Suprapubic skin (tissue), 4 donors: ENCODE data around the gene RPS6KC1. TPM values are rescaled to one million over a fixed set of nuclear protein-coding genes. Genes with fewer than 3 reads are reported as not detected.

Source experiments
- DNase-seq, 2 donors: peaks; one replicate each; pipeline ENCODE4 v3.0.0-alpha.2; 2019; ENCODE audit warnings: low spot score in 2 of 2
- H3K27ac ChIP-seq: fragments of 200-600 bp; sonication (generic); one replicate; pipeline ENCODE4 v1.5.1; 2019
- H3K27me3 ChIP-seq: fragments of 200-600 bp; sonication (generic); one replicate; pipeline ENCODE4 v1.5.1; 2019
- H3K36me3 ChIP-seq: fragments of 200-600 bp; sonication (generic); one replicate; pipeline ENCODE4 v1.5.1; 2019
- H3K4me1 ChIP-seq: fragments of 200-600 bp; sonication (generic); one replicate; pipeline ENCODE4 v1.5.1; 2019
- H3K4me3 ChIP-seq: fragments of 200-600 bp; sonication (generic); one replicate; pipeline ENCODE4 v1.5.1; 2019; ENCODE audit warnings: mild to moderate bottlenecking
- H3K9me3 ChIP-seq: fragments of 200-600 bp; sonication (generic); one replicate; pipeline ENCODE4 v1.5.1; 2019
- CTCF ChIP-seq, 2 donors: fragments of 200-600 bp in 1 of 2; fragments of 450-650 bp in 1 of 2; sonication (generic) in 1 of 2; IDR thresholded peaks; one replicate each; pipeline ENCODE4 v1.5.1; 2016 to 2019; ENCODE audit warnings: antibody characterized with exemption in 2 of 2, mild to moderate bottlenecking in 1 of 2, moderate library complexity in 1 of 2
- EP300 ChIP-seq: sonication (generic); formaldehyde crosslinking; IDR thresholded peaks from one replicate; pipeline ENCODE4 v1.6.1; 2017; ENCODE audit warnings: antibody characterized with exemption
- POLR2A ChIP-seq, 2 donors: fragments of 450-650 bp; IDR thresholded peaks; one replicate each; pipeline ENCODE4 v1.6.1; 2017; ENCODE audit warnings: antibody characterized with exemption in 2 of 2, mild to moderate bottlenecking in 2 of 2, moderate library complexity in 2 of 2
- POLR2AphosphoS5 ChIP-seq, 3 donors: sonication (generic); formaldehyde crosslinking; IDR thresholded peaks; one replicate each; pipeline ENCODE4 v1.6.1; 2017; ENCODE audit warnings: antibody characterized with exemption in 3 of 3
- WGBS: methylation state at CpG from one replicate; pipeline ENCODE4 v1.1.5; 2018; 5-methylcytosine and 5-hydroxymethylcytosine counted together
- total RNA-seq, 4 donors: library from RNA; depleted of rRNA; stranded (reverse); fragments of >200 nt; gene quantifications; one replicate each; pipeline ENCODE4 v1.1.0, GENCODE V29; 2016

RPS6KC1 gene
- total RNA-seq, 4 donors from 2014 or later = 9.3 to 18.3 (median 14.2) TPM

GRCh38 chr1:213065800-213066199 is 14.8 kb downstream of the RPS6KC1 start:
- H3K27ac ChIP-seq = no peak overlapping the region
- 95% methylated on average over 5 of the region's 5 CpGs for WGBS
- no peaks in the 10 kb centered on the region for H3K9me3 ChIP-seq
- no peaks in the 10 kb centered on the region for H3K4me1 ChIP-seq
- H3K36me3 ChIP-seq = no peaks in the 10 kb centered on the region
- DNase-seq = no peak
- H3K27me3 ChIP-seq = no peaks in the 10 kb centered on the region
- TF ChIP-seq CTCF (IDR thresholded peaks at IDR 0.05) = no peak
- TF ChIP-seq POLR2A (IDR thresholded peaks at IDR 0.05) = no peak
- TF ChIP-seq POLR2AphosphoS5 (IDR thresholded peaks at IDR 0.05) = no peak
- no peak for TF ChIP-seq EP300
- H3K4me3 ChIP-seq = no peak overlapping the region

- Histone ChIP-seq H3K4me1 (no peaks in the 10 kb centered on the region), H3K27me3 (no peaks in the 10 kb centered on the region), H3K27ac (no peak overlapping the region), H3K9me3 (no peaks in the 10 kb centered on the region), H3K4me3 (no peak overlapping the region), H3K36me3 (no peaks in the 10 kb centered on the region)
- DNase-seq = no peak
- 85% methylated on average over 2 of the region's 2 CpGs for WGBS
- TF ChIP-seq CTCF (IDR thresholded peaks at IDR 0.05) (no peak), EP300 (no peak), POLR2A (IDR thresholded peaks at IDR 0.05) (no peak), POLR2AphosphoS5 (IDR thresholded peaks at IDR 0.05) (no peak)
Measured at GRCh38 chr1:213066363-213066762, 15.3 kb downstream of the RPS6KC1 start.

- H3K4me3 ChIP-seq = no peak overlapping the region
- no peaks in the 10 kb centered on the region for H3K36me3 ChIP-seq
- no peak for TF ChIP-seq POLR2A (IDR thresholded peaks at IDR 0.05)
- TF ChIP-seq EP300 = no peak
- TF ChIP-seq POLR2AphosphoS5 (IDR thresholded peaks at IDR 0.05) = no peak
- TF ChIP-seq CTCF (IDR thresholded peaks at IDR 0.05) = no peak
- no peaks in the 10 kb centered on the region for H3K9me3 ChIP-seq
- no peak overlapping the region for H3K27ac ChIP-seq
- no peaks in the 10 kb centered on the region for H3K27me3 ChIP-seq
- no peak for DNase-seq
- H3K4me1 ChIP-seq = no peaks in the 10 kb centered on the region
- WGBS = 94% methylated on average over 1 of the region's 1 CpG
Measured at GRCh38 chr1:213067352-213067751, 16.3 kb downstream of the RPS6KC1 start.

- no peak for TF ChIP-seq CTCF (IDR thresholded peaks at IDR 0.05)
- no peak for TF ChIP-seq POLR2A (IDR thresholded peaks at IDR 0.05)
- TF ChIP-seq EP300 = no peak
- TF ChIP-seq POLR2AphosphoS5 (IDR thresholded peaks at IDR 0.05) = no peak
- no peak overlapping the region for H3K27ac ChIP-seq
- WGBS = 40% methylated on average over 2 of the region's 2 CpGs
- no peaks in the 10 kb centered on the region for H3K9me3 ChIP-seq
- H3K27me3 ChIP-seq = no peaks in the 10 kb centered on the region
- H3K36me3 ChIP-seq = no peaks in the 10 kb centered on the region
- no peak overlapping the region for H3K4me3 ChIP-seq
- no peak for DNase-seq
- no peaks in the 10 kb centered on the region for H3K4me1 ChIP-seq
Measured at GRCh38 chr1:213070406-213070805, 19.4 kb downstream of the RPS6KC1 start.

GRCh38 chr1:213075725-213076124 is 24.7 kb downstream of the RPS6KC1 start:
- H3K4me3 ChIP-seq = no peak overlapping the region
- H3K36me3 ChIP-seq = peaks cover 7% of the 10 kb centered on the region
- 86% methylated on average over 2 of the region's 2 CpGs for WGBS
- no peaks in the 10 kb centered on the region for H3K9me3 ChIP-seq
- no peak overlapping the region for H3K27ac ChIP-seq
- no peak for DNase-seq
- TF ChIP-seq CTCF (IDR thresholded peaks at IDR 0.05) (no peak), POLR2A (IDR thresholded peaks at IDR 0.05) (no peak), EP300 (no peak), POLR2AphosphoS5 (IDR thresholded peaks at IDR 0.05) (no peak)
- H3K4me1 ChIP-seq = no peaks in the 10 kb centered on the region
- no peaks in the 10 kb centered on the region for H3K27me3 ChIP-seq
